ENCODE data around the gene WDR86. TPM values are rescaled to one million over a fixed set of nuclear protein-coding genes. Genes with fewer than 3 reads are reported as not detected.

Gene WDR86
- total RNA-seq, 6 experiments from 2014 or later, result 0.31 to 0.74 (median 0.44) TPM; not detected in 1

DNA sequence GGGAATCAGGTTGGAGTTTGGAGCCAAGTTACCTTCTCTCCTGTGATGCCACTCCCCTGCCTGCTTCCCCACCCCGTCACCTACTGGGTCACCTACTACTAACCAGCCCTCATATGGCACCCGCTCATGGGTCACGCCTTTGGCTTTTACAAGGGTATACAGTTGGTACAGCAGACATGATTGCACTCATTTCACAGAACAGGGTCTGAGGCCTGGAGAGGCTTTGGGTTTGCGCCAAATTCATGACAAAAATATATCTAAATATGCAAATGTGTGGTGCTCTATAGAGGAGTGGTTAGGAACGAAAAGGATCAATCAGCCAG, 19.4 kb upstream of the WDR86 start:
- no peak overlapping the region for H3K27ac ChIP-seq
- intact Hi-C loops (cut with DNase I), result loop anchor here in 1 of 2 donors (10.0 kb wide), 1 partner anchor 124 kb away; no protein-coding TSS in a partner anchor
- DNase-seq, result no peak
- TF ChIP-seq POLR2A (IDR thresholded peaks at IDR 0.05), result no peak
- no peak for TF ChIP-seq CTCF (IDR thresholded peaks at IDR 0.05)
- no peaks in the 10 kb centered on the region for H3K27me3 ChIP-seq
- no peak overlapping the region for H3K4me3 ChIP-seq
- no CpG with 5 or more reads among the region's 5 CpGs for WGBS (ENCODE audit: insufficient coverage, low coverage, low lambda C conversion rate, missing lambda C conversion rate)
- no peaks in the 10 kb centered on the region for H3K9me3 ChIP-seq
- H3K4me1 ChIP-seq, result no peaks in the 10 kb centered on the region
- H3K36me3 ChIP-seq, result no peaks in the 10 kb centered on the region
- no peak for ATAC-seq

GRCh38 chr7:151428378-151429236, 18.8 kb upstream of the WDR86 start:
- Histone ChIP-seq H3K36me3 (no peaks in the 10 kb centered on the region), H3K4me1 (no peaks in the 10 kb centered on the region), H3K27ac (no peak overlapping the region), H3K27me3 (no peaks in the 10 kb centered on the region), H3K9me3 (no peaks in the 10 kb centered on the region), H3K4me3 (no peak overlapping the region)
- intact Hi-C loops (cut with DNase I), result loop anchor here in 1 of 2 donors (10.0 kb wide), 1 partner anchor 124 kb away; no protein-coding TSS in a partner anchor
- DNase-seq (peak in 1 of 3 donors; percentile 42), ATAC-seq (peak in 1 of 4 donors; percentile 12)
- TF ChIP-seq POLR2A (IDR thresholded peaks at IDR 0.05), result no peak
- no peak for TF ChIP-seq CTCF (IDR thresholded peaks at IDR 0.05)
- 73% methylated on average over 8 of the region's 13 CpGs for WGBS (ENCODE audit: insufficient coverage, low coverage, low lambda C conversion rate, missing lambda C conversion rate)

DNA sequence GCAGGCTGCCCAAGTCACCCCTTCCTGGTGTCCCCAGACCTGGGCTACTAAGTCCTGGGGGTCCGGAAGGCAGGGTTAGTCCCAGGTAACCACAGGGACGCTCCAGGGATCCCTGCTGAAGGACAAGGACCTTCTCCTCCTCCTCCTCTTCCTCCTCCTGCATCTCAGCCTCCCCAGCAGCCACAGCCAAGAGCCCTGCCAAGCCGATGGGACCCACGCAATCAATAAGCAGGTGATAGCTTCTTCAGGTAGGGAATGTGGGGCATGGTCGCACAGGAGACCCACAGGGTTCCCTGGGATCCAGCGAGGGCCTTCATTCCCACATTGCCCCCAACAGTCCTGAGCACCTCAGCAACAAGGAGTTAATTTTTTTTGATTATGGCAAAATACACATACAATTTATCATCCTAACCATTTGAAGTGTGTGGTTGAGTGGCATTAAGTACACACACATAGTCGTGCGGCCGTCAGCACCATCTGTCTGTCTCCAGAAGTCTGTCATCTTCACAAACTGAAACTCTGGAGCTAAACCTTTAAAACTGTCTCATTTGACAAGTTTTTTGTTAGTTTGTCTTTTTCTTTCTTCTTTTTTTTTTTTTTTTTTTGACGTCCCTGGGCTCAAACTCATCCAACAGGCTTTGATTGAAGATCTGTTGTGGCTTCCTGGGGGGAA, 18.0 kb upstream of the WDR86 start:
- no peak overlapping the region for H3K27ac ChIP-seq
- H3K4me3 ChIP-seq, result no peak overlapping the region
- H3K27me3 ChIP-seq, result no peaks in the 10 kb centered on the region
- TF ChIP-seq POLR2A (IDR thresholded peaks at IDR 0.05), result no peak
- 81% methylated on average over 3 of the region's 10 CpGs for WGBS (ENCODE audit: insufficient coverage, low coverage, low lambda C conversion rate, missing lambda C conversion rate)
- H3K9me3 ChIP-seq, result no peaks in the 10 kb centered on the region
- H3K4me1 ChIP-seq, result no peaks in the 10 kb centered on the region
- intact Hi-C loops (cut with DNase I), result loop anchor here in 1 of 2 donors (10.0 kb wide), 1 partner anchor 123 kb away; no protein-coding TSS in a partner anchor
- DNase-seq (no peak), ATAC-seq (no peak)
- H3K36me3 ChIP-seq, result no peaks in the 10 kb centered on the region

DNA sequence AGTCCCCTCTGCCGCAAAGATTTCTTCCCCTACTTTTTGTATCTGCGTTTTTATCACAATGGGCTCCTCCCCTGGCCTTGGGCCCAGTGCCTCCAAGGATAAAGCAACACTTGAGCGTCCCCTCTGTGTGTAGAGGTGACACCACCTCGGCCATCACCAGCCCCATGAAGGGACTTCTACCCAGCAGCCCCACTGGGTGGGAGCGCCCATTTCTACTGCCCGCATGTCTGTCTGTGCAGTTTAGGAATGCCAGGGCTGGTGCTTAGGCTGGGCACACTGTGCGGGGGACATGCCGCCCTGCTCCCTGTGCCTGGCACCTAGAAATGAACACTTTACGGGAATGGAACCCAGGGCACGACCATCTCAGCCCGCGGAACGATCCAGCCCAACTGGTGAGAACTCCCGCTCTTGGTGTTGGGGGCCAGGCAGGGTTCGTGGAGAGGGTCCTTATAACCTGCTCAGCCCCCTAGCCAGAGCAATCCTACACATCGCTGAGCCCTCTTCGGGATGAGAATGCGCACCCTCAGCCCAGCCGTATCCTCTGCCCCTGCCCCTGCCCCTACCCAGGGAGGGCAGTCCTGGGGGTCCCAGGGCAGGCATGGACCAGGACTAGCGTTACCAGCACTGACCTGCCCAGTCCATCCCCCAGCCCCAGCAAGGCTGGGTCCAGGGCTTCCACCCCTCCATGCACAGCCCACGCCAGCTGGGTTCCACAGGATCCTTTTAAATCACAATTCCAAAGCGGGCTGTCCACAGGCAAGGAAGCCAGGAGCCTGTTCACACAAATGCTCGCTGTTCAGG, 17.3 kb upstream of the WDR86 start:
- Histone ChIP-seq H3K27me3 (no peaks in the 10 kb centered on the region), H3K27ac (no peak overlapping the region), H3K4me3 (no peak overlapping the region), H3K9me3 (no peaks in the 10 kb centered on the region), H3K4me1 (no peaks in the 10 kb centered on the region), H3K36me3 (no peaks in the 10 kb centered on the region)
- WGBS (ENCODE audit: insufficient coverage, low coverage, low lambda C conversion rate, missing lambda C conversion rate), result 86% methylated on average over 15 of the region's 23 CpGs
- ATAC-seq (no peak), DNase-seq (no peak)
- no peak for TF ChIP-seq POLR2A (IDR thresholded peaks at IDR 0.05)
- intact Hi-C loops (cut with DNase I), result loop anchor here in 1 of 2 donors (10.0 kb wide), 1 partner anchor 122 kb away; no protein-coding TSS in a partner anchor

GRCh38 chr7:151426441-151426903, 16.6 kb upstream of the WDR86 start:
- ATAC-seq, result peak in 2 of 4 donors; percentile 5 to 11
- no peaks in the 10 kb centered on the region for H3K4me1 ChIP-seq
- 47% methylated on average over 11 of the region's 14 CpGs for WGBS (ENCODE audit: insufficient coverage, low coverage, low lambda C conversion rate, missing lambda C conversion rate)

More at GRCh38 chr7:151426441-151426903, 16.6 kb upstream of the WDR86 start:
- intact Hi-C loops (cut with DNase I), result loop anchor here in 1 of 2 donors (10.0 kb wide), 1 partner anchor 122 kb away; no protein-coding TSS in a partner anchor
- no peaks in the 10 kb centered on the region for H3K9me3 ChIP-seq
- H3K27ac ChIP-seq, result no peak overlapping the region
- peak in 1 of 3 donors; percentile 45 for DNase-seq
- no peak overlapping the region for H3K4me3 ChIP-seq
- no peak for TF ChIP-seq CTCF (IDR thresholded peaks at IDR 0.05)
- no peak for TF ChIP-seq POLR2A (IDR thresholded peaks at IDR 0.05)
- H3K27me3 ChIP-seq, result no peaks in the 10 kb centered on the region
- H3K36me3 ChIP-seq, result no peaks in the 10 kb centered on the region
